CD4-positive, alpha-beta T cell treated with Interleukin-15 for 4 hours (primary cell): ENCODE measurements around the gene ARHGAP35.
"Not testable (repeated sequence)": the region's sequence is repeated elsewhere in the genome, so short reads cannot be mapped to it uniquely, and the experiment has no call there.

ENCODE experiments used
- DNase-seq: peaks from one replicate; pipeline ENCODE4 v3.0.0-alpha.2; 2020; ENCODE audit warnings: low spot score

ARHGAP35 gene

DNA sequence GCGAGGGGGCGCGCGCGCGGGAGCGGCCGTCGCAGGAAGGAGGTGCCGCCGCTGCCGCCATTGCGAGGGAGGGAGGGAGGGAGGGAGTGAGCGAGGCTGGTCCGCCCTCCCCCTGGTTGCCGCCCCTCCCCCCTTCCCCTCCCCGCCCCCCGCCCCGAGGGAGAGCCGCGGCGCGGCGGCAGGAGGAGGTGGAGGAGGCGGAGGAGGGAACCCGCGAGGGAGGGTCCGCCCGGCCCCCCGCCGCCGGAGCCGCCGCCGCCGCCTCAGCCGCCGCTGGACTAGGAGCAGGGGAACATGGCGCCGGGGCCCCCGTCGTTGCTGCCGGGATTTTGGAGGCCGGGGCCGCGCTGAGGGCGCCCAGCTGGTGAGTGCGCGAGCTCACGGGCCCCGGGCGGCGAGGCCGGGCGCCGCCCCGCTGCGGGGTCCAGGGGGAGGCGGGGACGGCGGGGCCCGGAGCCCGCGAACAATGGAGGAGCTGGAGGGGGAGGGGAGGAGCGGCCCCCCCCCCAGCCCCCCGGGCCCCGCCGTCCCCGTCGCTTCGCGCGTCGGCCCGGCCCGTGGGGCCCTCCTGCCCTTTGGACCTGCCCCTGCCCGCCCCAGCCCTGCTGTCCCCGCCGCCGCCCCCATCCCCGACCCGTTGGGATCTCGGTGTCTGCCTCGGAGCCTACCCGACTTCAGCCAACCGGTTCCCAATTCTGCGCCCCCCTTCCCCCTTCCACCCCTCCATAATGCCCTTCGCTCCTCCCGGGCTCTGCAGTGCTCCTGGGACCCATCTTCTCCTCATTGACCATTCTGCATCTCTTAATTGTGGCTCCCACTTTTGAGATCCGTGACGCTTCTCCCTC lies at the start of gene ARHGAP35:
Gene ARHGAP35, plus strand, starts transcription at position 152 of the 845 bp plus-strand sequence. CDS start 57,679 bp downstream, outside the sequence.
- peak; percentile 84 for DNase-seq

DNA sequence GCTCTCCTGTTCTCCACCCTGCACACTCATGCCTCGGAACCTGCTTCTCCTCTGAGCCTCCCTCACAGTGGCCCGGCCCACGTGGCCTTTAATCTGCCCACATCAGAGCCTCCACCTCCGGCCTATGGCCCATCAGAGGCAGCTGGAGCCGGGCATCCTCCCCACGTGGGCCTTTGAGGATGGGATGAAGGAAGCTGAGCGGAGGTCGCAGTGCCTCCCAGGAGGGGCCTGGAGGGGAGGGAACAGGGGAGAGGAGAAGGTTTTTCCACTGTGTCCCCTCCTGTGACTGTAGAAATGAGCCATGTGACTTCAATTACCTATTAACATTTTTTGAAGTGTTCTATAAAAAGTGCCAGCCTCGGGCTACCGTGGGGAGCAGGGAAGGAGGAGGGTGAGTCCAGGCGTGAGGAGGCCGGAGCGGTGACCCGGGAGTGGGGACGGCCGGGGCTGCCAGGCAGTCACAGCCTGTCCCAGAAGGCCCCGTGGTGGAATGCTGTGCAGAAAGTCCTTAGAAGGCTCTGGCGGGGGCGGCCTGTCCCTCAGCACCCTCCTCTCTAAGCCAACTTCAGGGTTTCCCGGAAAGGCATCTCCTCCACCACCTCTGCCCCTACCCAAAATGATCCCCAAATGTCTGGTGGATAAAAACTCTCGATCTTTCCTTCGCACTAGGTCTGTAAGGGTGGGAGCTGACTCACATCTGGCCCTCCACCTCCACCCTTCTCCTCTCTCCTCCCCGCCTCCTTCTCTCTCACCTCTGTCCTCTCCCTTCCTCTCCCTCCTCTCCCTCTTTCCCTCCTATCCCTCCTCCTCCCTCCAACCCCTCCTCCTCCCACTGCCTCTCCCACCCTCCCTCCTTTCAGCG lies 47.6 kb upstream of the ARHGAP35 start:
- DNase-seq = no peak

DNA sequence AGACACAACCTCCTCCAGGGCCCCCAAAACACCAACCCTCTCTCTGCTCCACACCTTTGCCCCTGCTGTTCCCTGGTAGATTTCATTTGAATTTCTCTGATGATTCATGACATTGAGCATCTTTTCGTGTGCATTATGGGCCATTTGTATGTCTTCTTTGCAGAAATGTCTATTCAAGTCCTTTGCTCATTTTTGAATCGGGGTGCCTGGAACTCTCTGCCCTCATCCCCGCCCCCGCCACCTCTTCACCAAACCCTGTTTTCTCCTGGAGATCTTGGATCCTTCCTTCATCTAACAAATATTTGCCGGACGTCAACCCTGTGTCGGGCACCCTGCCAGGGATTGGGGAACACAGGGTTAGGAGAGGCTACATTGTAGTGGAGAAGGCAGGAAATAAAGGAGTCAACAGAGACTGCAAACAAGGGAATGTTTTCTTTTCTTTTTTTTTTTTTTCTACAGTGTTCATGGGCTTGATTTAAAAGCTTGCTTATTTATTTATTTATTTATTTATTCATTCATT lies 46.9 kb upstream of the ARHGAP35 start:
- no peak for DNase-seq

DNA sequence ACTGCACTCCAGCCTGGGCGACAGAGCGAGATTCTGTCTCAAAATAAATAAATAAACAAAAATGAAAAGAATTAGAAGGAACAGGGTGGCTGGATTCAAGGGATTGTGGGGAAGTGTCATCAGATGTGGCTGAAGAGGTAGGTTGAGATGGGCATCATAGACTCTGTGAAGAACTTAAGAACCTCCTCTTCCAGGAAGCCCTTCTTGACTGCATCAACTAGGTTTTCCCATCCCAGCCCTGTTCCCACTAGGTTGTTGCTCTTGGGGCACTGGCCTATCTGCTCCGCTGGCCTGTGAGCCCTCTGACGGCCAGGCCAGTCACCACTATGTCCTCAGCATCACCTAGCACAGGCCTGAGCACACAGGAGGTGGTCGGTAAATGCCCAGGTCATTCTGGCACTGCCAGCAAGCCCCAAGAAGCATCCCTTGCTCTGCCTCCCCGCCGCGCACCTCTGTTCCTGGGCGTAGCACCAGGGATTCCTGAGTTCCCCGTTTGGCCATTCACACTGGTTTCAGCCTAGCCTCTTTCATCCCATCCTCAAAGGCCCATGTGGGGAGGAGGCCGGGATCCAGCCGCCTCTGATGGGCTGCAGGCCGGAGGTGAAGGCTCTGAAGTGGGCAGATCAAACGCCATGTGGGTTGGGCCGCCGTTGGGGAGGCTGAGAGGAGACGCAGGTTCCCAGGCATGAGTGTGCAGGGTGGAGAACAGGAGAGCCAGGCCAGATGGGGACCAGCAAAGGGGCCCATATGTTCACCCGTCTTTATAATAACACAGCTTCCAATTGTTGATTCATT lies 44.8 kb upstream of the ARHGAP35 start:
- DNase-seq = no peak

DNA sequence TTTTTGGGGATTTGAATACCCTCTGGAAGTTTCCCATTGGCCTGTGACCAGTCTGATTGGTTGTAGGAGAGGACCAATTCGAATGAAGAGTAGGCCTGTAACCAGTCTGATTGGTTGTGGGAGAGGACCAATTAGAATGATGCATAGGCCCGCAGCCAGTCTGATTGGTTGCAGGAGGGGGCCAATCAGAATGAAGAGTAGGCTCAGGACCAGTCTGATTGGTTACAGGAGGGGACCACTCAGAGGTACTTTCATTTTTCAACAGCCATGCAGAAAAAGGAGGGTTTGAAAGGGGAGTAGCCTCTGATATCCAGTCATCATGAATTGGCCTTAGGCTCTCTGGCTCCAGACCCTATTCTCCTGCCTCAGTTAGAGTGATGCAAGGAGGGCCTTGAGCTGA lies 42.0 kb upstream of the ARHGAP35 start:
- DNase-seq = no peak

DNA sequence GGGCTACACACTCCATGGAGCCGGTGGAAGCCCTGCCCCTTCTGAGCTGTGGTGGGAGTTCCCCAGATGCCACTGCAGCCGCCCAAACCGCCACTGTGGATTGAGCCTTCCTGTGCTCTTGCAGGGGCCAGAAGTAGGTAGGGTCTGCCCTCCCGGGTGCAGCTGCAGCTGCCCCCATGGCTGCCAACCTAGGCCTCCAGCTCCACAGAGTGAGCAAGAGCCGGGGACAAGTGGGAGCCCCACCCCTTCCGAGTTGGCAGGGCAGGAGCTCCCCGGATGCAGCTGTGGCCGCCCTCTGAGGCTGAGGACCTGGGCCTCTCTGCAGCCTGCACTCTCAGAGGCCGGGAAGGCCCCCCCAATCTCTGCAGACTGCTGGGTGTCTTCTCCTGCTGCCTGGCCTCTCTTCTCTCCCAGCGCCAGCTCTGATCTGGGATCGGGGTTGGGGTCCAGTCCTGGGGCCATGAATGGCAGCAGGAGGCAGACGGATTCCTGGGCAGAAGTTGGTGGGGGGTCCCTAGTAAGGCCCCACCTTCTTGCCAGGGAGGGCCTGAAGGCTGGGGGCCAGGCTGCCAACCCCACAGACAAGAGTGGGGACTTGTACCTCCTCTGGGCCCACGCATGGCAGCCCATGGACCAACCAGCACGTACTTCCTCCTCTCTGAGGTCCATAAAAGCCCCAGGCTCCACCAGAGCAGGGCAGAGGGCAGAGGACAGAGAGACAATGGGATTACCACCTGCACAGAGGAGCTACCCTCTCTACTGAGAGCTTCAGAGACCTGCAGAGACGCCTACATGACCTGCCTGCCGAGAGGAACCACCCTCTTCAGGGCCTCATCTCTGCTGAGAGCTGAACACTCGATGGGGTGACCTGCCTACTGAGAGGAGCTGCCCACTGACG lies 39.0 kb upstream of the ARHGAP35 start:
- peak; percentile 61 for DNase-seq

DNA sequence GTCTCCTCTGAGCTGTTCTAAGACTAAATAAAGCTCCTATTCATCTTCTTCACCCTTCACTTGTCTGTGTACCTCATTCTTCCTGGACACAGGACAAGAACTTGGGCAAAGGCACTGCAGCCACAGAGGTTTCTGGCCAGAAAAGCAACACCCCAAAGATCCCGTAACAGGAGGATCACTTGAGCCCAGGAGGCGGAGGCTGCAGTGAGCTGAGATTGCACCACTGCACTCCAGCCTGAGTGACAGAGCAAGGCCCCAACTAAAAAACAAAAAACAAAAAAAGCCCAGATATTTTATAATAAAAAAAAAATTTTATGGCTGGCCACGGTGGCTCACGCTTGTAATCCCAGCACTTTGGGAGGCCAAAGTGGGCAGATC lies 38.4 kb upstream of the ARHGAP35 start:
- DNase-seq = not testable (repeated sequence)

DNA sequence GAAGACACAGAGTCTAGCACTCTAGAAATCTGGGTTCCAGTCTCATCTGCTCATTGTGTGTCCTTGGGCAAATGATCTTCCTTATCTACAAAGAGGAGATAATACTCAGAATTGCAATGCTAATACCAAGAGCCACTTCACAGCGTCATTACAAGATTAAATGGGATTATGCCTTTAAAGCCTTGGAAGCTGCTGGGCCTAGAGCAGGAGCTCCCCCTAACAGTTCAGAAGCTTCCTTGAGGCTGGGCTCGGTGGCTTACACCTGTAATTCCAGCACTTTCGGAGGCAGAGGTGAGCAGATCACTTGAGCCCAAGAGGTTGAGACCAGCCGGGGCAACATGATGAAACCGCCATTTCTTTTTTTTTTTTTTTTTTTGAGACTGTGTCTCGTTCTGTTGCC lies 37.7 kb upstream of the ARHGAP35 start:
- no peak for DNase-seq

DNA sequence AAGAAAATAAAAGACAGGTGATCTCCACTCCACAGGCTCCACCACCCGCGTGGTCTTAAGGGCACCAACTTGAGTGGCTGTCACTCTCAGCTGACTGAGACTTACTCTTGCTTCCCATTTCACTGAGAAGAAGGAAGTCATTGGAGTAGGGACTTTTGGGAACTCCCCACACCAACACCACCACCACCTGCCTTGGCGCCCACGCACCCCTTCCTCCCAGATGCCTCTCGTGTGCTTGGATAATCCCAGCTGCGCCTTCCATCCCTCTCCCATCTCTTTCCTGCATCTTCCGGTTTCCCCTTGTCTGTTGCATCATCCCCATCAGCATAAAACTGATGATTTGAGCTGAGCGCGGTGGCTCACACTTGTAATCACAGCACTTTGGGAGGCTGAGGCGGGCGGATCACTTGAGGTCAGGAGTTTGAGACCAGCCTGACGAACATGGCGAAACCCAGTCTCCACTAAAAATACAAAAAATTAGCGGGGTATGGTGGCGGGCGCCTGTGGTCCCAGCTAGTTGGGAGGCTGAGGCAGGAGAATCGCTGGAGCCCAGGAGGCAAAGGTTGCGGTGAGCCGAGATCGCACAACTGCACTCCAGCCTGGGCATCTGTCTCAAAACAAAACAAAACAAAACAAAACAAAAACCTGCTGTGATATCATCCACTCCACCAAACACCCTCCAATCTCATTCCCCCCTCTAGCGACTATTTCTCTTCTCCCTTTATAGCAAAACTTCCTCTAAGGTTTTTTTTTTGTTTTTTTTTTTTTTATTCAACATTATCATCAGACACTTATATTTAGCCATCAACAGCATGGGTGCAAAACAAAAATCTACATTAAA lies 35.7 kb upstream of the ARHGAP35 start:
- peak; percentile 16 for DNase-seq

DNA sequence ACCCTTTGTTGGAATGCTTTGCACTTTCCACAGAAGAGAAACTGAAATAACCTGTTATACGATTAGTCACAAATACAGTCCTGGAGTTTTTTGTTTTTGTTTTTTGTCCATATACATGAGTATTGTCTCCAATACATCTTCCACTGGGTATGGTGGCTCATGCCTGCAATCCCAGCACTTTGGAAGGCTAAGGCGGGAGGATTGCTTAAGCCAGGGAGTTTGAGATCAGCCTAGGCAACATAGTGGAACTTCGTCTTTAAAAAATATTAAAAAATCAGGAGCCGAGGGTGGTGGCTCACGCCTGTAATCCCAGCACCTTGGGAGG lies 35.1 kb upstream of the ARHGAP35 start:
- DNase-seq = no peak

DNA sequence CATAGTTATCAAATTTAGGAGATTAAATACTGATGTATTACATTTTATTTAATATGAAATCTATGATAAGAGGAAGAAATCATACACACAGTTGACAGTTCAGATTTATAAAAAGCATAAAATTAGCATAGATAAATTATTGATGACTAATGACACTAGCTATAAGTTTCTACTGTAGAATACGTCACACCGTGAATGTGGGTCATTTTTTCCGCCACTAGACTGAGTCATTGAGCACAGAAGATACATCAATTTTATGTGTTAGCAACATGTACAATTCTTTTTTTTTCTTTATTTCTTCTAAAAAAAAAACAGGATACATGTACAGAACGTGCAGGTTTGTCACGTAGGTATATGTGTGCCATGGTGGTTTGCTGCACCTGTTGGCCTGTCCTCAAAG lies 32.3 kb upstream of the ARHGAP35 start:
- DNase-seq = peak; percentile 33

DNA sequence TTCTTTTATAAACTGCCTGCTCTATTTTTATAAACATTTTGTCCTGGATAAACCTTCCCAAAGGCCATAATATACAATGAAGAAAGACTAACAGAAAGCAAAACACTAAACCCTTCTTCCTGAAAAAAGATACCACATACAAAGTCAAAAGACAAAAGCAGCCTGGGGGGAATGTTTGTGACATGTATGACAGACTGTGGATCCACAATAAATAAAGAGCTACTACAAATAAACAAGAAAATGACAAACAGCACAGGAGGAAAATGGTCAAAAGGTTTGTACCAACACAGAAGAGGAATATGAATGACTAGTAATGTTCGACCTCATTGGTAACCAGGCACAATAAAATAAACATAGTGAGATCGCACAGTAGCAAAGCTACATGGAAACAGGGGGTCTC lies 29.9 kb upstream of the ARHGAP35 start:
- DNase-seq = no peak

DNA sequence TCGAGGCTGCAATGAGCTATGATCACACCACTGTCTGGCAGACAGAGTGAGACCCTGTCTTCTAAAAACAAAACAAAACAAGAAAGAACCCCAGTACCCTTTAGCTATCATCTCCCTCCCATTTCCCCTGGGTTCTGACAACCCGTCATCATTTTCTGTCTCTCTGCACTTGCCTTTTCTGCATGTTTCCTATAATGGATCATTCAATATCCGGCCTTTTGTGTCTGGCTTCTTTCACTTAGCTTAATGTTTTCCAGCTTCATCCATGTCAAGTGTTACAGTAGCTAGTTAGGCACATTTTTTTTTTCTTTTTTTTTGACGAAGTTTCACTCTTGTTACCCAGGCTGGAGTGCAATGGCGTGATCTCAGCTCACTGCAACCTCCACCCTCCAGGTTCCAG lies 26.7 kb upstream of the ARHGAP35 start:
- DNase-seq = no peak

DNA sequence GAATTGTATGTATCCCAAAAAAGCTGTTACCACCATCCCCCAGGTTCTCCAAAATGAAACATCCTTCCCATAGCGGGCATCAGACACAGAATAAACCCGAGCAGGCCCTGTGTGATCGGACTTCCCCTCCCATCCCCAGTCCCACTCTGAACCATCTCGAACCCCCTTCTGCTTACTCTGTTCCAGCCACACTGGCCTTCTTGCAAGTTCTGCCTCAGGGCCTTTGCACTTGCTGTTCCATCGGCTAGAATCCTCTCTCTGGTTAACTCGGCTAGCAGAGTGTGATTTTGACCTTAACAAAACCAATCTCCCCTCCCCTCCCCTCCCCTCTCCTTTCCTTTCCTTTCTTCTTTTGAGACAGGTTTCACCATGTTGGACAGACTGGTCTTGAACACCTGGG lies 25.8 kb upstream of the ARHGAP35 start:
- no peak for DNase-seq

DNA sequence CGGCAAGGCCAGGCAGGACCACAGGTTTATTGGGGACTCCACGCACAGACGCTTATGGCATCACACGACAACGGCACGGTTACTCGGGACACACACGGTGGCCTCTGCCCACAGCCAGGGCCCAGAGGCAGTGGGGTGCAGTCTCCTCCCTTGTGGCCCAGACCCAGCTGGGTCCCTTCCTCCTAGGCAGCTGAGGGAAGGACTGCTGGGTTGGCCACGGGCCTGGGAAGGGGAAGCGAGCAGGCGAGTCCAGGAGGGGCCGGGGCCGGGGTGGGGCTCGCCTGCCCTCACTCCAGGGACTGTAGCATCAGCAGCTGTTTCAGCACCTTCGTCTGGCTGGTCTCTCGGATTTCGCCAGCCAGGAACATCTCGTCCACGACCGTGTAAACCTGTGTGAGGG lies 22.6 kb upstream of the ARHGAP35 start:
- no peak for DNase-seq

DNA sequence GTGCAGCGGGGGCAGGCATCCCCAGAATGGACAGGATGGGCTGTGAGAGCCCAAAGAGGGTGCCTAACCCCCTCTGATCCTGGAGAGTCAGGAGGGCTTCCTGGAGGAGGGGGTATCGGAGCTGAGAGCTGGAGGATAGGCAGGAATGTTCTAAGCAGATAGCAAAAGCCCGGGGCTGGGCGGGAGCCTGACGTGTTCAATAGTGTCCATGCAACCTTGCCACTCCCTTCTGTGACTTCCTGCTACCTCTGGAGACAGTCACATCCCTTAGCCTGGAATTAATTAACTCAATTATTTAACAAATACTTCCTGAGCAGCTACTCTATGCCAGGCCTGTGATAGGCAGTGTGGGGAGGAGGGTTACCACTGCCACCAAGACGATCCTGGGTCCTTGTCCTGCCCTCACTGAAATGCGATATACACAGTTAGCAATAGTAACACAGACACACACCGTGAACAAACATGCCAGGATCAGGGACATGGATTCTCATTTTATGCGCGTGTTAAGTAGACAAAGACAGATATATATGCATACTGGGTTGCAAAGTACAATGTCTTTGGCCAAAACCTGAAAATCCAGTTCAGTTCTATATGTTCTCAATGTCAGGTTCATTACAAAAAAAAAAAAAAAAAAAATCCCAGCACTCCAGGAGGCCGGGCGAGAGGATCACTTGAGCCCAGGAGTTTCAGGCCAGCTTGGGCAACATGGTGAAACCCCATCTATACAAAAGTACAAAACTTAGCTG lies 20.9 kb upstream of the ARHGAP35 start:
- no peak for DNase-seq

DNA sequence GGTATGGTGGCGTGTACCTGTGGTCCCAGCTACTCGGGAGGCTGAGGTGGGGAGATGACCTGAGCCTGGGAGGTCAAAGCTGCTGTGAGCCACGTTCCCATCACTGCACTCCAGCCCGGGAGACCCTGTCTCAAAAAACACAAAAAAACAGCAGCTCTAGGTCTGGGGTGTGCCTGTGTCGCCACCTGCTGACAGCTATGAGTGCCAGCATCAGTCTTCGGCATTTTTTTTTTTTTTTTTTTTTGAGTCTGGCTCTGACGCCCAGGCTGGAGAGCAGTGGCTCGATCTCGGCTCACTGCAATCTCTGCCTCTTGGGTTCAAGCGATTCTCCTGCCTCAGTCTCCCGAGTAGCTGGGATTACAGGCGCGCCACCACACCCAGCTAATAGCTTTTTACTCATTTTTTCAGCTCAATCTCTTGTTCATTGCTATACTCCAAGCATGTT lies 20.3 kb upstream of the ARHGAP35 start:
- peak; percentile 48 for DNase-seq

DNA sequence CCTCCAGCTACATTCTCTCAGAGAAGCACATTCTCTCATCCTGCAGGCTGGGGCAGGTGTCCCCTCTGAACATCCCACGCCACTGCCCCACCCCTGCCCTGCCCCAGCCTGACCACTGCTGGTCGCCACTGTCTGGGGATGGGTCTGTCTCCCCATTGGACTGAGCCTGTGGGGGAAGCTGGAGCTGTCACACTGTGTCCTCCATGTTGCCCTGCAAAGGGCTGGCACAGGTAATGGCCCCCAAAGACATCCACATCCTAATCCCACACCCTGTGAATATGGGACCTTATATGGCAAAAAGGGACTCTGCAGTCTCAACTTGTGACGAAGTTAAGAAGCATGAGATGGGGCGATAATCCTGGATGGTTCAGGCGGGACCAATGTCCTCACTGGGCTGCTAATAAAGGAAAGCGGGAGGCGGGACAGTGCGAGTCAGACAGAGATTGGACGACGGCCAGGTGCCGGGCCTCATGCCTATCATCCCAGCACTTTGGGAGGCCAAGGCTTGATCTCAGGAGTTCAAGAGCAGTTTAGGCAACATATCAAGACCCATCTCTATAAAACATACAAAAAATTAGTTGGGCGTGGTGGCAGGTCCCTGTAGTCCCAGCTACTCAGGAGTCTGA lies 19.2 kb upstream of the ARHGAP35 start:
- DNase-seq = no peak

DNA sequence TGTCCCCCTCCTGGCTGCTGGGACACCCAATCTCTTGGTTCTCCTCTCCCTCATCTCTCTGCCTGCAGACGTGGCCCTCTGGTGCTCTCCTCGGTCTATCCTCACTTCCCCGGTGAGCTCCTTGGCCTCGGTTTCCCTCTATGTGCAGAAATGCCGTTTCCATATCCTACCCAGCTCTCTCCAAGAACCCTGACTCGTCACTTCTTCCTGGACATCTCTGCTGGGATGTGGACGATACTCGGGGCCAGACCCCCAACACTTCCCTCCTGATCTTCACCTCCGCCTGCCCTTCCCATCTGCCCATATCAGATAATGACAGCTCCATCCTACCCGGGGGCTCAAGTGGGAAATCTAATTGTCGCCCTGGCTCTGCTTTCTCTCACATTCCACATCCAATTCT lies 18.0 kb upstream of the ARHGAP35 start:
- no peak for DNase-seq
